Activated CD8-positive, alpha-beta memory T cell treated with anti-CD3 and anti-CD28 coated beads, Interleukin-2, amount 50 U/mL, for 48 hours (primary cell): ENCODE data around the gene KIF4A.

Source experiments
- DNase-seq: peaks from one replicate; pipeline ENCODE4 v3.0.0-alpha.2; 2020

The KIF4A gene

DNA sequence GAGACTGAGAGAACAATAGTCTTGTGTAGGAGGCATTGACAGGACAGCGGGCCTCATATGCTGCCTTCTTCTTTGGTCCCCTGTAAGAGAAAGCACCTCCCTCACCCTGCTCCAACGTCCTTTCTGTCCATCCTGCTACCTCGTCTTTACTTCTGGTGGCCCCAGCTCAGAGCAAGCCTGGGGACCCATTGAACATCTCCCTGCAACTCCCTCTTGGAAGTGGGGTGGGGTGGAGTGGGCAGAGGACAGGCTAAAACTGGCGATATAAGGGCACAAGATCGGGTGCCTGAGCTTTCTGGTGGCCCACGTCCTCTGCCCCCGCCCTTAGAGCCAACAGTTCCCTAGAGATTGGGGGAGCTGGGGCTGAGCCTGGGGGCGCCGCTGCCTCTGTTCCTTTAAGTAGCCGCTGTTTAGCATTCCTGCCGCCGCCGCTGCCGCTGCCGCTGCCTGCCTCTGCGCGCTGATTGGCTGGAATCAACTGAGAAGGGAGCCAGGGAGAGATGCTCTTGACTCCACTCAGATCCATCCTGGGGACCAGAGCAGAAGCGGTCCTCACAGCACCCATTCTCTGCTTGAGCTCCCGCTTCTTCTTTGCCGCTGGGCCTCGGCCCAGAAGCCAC is 154.5 kb downstream of the KIF4A start, which contains the start of gene DLG3:
DLG3 (plus strand) TSS at position 510 of the 620 bp plus-strand sequence. CDS start 367 bp downstream, outside the sequence.
- DNase-seq, result peak; percentile 63

DNA sequence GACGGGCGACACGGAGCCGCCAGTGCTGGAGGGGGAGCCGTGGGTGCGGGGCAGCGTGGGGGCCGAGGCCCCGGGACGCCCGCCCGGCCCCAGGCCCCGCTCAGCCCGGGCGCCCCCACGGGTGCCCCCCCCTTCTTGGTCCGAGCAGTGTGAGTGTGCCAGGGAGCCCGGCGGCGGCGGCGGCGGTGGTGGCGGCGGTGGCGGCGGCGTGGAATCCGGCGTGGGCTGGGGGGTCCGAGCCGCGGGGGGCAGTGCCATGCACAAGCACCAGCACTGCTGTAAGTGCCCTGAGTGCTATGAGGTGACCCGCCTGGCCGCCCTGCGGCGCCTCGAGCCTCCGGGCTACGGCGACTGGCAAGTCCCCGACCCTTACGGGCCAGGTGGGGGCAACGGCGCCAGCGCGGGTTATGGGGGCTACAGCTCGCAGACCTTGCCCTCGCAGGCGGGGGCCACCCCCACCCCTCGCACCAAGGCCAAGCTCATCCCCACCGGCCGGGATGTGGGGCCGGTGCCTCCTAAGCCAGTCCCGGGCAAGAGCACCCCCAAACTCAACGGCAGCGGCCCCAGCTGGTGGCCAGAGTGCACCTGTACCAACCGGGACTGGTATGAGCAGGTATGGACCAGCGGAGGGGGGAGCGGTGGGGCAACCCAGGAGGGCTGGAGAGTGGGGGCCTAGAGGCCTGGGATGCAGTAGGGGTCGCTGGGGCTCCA is 155.2 kb downstream of the KIF4A start:
- DNase-seq, result no peak

DNA sequence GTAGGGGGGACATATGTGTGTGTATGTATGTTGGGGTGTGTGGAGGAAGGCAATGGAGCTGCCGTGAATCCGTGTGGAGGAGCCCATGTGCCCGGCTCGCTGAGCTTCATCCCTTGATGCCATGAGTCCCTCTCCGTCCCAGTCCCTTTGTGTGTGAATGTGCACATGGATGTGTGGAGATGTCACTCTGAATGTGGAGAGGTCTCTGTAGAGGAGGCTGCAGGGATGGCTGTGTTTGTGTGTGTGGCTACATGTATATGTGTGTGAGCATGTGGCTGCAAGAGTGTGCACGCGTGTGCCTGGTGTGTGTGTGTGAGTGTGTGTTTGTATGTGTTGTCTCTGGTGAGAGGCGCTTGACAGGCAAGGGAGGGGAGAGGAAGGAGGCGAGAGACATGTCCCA is 156.0 kb downstream of the KIF4A start:
- no peak for DNase-seq

DNA sequence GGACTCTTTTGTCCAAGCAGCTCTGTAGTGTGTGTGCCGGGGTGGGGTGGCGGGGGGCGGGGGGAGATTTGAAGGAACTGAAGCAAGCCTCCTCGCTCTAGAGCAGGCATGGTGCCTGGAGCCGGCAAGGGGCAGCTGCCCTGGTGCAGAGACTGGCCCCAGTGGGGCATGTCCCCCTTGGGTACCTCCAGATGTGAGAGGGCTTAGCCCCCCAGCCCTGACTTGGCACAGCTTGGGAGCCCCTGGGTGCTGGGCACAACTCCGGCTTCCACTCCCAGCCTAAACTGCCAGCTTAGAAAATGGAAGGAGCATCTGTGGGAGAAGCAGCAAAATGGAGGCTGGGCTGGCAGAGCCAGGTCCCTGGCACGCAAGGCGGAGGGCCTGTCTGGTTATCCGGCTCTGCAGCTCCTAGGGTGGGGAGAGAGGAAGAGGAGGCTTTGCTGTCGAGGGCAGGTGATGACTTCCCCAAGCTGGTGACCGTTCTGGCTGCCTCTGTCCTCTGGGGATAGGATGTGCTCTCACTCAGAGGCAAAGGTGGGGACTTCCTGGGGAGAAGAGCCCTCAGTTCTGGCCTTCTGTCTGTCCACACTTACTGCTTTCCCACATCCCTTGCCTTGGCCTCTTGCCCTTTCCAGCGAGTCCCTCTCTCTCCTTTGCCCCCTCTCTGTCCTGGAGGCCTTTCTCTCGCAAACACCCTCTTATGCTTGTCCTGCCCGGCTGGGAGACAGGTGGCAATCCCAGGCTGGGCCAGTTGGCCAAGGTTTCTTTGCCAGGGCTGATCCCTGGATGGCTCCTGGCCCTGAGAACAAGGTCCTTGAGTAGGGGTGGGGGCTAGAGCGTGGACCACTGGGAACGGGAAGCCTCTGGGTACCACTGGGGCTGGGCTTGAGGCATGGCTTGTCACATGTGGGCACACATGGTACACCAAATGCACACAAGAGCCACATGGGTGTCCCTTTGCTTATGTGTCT is 156.8 kb downstream of the KIF4A start:
- no peak for DNase-seq

DNA sequence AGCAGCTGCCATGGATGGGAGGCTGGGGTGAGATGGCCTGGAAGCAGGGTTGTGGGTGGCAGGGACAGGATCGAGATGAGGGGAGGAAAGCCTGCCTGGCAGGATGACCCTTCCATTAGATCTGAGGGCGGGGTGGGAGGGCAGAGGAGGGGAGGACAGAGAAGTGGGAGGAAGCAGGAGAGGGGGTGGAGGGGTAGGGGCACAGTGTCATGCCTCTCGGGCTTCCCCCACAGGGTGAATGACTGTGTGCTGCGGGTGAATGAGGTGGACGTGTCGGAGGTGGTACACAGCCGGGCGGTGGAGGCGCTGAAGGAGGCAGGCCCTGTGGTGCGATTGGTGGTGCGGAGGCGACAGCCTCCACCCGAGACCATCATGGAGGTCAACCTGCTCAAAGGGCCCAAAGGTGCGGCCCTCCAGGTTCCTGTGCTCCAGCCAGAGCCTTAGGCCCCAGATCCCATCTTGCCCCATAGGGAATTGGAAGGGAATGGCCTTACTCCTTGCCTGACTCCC is 159.6 kb downstream of the KIF4A start:
- no peak for DNase-seq

DNA sequence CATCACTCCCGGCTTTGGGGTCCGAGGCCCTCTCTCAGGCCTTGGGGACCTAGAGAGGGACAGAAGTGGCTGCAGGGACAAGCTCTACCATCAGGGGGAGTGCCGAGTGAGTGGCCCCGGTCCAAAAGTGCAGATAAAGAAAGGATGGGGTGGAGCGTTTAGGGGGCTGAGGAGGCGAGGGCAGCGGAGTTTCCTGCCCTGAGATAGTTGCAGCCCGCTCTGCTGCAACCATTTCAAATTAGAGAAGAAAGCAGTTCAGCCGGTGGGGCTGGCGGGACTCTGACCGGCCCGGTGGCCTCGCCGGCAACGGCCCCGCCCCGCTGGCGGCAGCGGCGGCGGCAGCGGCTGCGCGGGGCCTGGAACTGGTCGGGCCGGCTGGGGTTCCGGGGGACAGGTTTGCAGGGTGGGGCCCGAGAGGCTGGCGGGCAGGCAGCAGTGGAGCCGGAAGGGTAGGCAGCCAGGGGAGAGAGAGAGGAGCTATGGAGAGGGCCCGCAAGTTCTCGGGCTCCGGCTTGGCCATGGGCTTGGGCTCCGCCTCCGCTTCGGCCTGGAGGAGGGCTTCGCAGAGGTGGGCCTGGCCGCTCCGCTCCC is 162.3 kb downstream of the KIF4A start:
- DNase-seq, result peak; percentile 70

DNA sequence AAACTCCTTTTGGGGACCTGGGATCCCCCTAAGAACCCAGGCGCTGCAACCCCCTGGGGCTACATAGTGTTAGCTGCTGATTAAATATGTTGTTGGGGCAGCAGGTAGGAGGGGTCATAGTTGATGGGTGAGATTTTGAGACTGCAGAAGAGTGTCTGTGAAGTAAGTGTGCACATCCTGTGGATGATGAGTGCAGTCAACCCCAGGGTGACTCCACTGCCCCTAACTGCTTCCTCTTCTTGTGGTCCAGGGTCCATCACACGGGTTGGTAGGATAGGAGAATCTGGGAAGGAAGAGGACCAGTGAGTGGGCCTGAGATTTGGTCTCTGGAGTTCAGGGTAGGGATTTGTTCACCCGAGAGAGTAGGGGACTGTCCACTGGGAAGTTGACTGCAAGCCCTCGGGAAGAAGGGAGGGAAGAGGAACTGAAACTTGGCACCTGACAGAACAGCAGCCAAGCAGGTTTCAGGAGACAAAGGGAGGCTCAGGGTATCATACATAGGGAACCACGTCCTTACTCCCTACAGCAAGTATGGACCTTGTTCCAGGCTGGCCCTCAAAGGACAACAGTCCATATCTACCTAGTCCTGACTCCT is 163.2 kb downstream of the KIF4A start:
- no peak for DNase-seq

DNA sequence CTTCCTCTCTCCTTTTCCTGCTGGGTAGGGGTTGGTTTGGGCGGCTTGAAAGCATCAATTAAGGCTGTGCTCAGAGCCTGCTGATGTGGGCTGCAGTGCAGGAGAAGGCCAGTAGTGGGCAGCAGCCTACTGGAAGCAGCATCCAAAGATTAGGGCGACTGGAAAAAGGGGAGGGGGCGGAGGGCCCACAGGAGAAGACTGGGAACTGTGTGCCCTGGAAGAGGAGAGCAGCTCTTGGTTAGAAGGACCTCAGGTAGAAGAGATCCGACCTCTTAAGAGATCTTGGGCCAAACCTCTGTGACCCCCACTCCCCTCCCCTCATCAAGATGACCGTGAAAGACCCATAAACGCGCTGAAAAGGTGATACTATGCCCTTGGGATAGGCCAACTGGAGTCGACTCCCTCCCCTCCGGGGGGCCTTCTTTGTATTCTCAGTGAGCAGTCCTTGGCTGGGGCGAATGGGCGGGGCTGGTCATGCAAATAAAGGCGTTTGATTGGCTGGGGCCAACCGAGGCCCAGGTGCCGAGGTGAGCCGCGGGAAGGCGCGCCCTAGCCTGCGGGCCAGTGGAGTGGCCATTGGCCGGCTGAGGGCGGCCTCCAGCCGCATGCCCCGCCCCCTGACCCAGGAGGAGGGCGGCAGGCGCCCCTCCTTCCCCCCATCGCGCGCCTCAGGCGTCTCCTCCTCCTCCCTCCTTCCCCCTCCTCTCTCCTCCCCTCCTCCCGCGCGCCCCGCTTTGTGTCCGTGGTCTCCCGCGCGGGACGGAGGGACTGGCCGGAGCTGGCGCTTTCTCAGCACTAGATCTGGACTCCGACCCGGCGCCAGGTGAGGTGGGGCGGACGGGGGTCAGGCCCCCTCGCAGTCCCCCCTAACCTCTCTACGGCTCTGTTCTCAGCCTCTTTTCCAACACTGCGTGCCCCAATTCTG is 164.8 kb downstream of the KIF4A start:
- peak; percentile 75 for DNase-seq

DNA sequence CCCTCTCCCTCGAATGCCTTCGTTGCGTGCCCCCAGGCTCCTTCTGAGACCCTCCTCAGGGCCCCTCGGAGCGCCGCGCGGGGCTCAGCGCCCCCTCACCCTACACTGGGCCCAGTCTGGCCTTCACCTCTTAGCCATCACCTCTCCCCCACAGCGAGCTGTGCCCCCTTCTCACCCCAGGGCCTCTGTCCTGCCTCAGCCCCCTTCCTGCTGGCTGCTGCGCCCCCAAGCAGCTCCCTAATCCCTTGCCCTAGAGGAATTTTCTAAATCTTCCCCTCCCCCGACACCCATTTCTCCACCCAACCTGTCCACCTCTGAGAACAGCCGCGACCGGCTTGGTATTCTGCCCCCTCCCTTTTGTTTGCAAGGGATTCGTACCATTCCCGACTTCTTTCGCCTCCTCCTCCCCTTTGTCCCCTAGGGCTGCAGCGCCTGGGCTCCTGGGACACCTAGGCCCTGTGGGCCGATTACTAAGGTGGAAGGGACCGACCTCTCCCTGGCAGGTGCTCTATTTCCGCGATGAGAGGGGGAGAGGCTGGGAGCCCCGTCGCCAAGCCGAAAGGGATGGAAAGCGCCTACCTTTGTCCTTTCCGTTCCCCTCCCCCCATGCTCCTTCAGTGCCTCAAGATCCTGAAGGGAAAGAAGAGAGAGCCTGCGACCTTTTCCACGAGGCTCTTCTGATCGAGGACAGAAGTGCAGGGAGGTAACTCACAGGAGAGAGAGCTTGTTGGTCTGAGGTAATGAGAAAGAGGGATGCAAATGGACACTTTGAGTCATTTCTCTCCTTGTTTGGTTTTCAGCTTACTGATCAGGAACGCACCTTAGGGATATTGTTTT is 165.7 kb downstream of the KIF4A start:
- DNase-seq, result no peak

DNA sequence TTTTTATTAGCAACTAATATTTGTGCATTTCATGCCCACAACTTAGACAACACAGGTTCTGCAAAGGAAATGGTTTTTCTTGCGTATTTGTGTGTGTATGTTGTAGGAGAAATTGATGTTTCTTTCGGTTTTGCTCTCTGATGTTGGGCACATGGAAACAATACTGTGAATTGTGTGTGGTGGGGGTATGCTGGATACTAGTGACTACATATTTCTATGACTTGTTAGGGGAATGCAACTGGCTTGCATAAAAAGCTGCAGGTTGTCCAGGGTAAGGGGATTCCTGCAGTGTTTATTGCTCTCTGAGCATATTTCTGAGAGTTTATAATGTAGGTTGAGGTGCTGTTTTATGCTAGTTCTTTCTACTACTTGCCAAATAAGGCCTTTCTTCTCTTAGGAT is 166.4 kb downstream of the KIF4A start:
- DNase-seq, result no peak

DNA sequence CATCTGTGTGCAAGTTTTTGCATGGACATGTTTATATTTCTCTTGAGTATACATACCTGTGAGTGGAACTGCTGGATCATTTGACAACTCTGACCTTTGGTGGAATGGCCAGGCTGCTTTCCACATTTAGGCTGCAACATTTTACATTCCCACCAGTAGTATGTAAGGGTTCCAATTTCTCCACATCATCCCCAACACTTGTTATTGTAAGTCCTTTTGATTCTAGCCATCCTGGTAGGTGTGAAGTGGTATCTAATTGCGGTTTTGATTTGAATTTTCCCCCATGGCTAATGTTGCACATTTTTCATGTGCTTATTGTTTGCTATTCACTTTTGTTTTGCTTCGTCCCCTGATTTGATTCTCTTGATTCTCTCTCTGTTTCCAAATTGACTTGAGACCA is 171.1 kb downstream of the KIF4A start:
- DNase-seq, result no peak

DNA sequence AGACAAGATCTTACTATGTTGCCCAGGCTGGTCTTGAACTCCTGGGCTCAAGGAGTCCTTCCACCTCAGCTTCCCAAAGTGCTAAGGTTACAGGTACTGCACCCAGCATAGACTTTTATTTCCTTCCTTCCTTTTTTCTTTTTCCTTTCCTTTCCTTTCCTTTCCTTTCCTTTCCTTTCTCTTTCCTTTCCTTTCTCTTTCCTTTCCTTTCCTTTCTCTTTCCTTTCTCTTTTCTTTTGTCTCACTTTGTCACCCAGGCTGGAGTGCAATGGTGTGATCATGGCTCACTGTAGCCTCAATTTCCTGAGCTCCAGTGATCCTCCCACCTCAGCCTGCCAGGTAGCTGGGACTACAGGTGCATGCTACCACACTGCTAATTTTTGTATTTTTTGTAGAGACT is 174.1 kb downstream of the KIF4A start:
- DNase-seq, result no peak

DNA sequence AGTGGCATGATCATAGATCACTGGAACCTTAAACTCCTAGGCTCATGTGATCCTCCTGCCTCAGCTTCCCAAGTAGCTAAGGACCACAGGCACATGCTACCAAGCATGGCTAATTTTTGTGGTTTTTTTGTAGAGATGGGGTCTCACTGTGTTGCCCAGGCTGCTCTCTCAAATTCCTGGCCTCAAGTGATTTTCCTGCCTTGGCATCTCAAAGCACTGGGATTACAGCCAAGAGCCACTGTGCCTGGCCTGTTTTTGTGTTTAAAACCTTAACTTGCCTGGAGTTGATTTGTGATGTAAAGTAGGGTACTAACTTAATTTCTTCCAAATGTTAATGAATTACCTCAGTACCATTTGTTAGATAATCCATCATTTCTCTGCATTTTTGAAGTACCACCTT is 177.1 kb downstream of the KIF4A start:
- no peak for DNase-seq

DNA sequence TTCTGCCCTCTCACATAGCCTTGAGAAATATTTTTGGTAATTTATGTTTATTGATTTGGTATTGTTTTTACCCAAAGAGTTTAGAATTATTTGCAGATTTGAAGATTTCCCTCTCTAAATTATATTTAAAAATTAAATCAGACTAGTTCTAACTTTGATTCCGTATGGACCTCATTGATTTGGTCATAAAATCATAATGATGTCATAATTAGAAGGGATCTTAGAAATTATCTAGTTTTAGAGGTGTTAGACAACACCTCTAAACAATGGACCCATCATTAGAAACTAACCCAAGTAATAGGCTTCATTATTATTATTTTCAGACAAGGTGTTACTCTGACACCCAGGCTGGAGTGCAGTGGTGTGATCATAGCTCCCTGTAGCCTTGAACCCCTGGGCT is 178.8 kb downstream of the KIF4A start:
- no peak for DNase-seq
